Sigmoid colon (tissue), 7 donors: ENCODE data around the gene NOTUM. TPM values are rescaled to one million over a fixed set of nuclear protein-coding genes. Genes with fewer than 3 reads are reported as not detected.

Experiments used
- DNase-seq: peaks from one replicate; pipeline ENCODE4 v3.0.0-alpha.2; 2019
- H3K27ac ChIP-seq, 4 donors: fragments of 200-600 bp; sonication (generic); one replicate each; pipeline ENCODE4 v1.5.1; 2016 to 2019; ENCODE audit warnings: mild to moderate bottlenecking in 1 of 4
- H3K27me3 ChIP-seq, 3 donors: fragments of 200-600 bp; sonication (generic); one replicate each; pipeline ENCODE4 v1.5.1; 2019; ENCODE audit warnings: mild to moderate bottlenecking in 1 of 3
- H3K36me3 ChIP-seq, 4 donors: fragments of 200-600 bp; sonication (generic); one replicate each; pipeline ENCODE4 v1.5.1; 2016 to 2019
- H3K4me1 ChIP-seq, 4 donors: fragments of 200-600 bp; sonication (generic); one replicate each; pipeline ENCODE4 v1.5.1; 2017 to 2019
- H3K4me3 ChIP-seq, 4 donors: fragments of 200-600 bp; sonication (generic); one replicate each; pipeline ENCODE4 v1.5.1; 2017 to 2019; ENCODE audit warnings: mild to moderate bottlenecking in 2 of 4, moderate library complexity in 1 of 4
- H3K9me3 ChIP-seq, 4 donors: fragments of 200-600 bp in 3 of 4; sonication (generic) in 3 of 4; one replicate each; pipeline versions ENCODE4 v1.5.1 to v1.6.1; 2013 to 2019
- CTCF ChIP-seq, 4 experiments: fragments of 450-650 bp in 3 of 4; fragments of 200-600 bp in 1 of 4; IDR thresholded peaks; one replicate each; pipeline ENCODE4 v1.5.1; 2016 to 2019; ENCODE audit warnings: antibody characterized with exemption in 4 of 4, mild to moderate bottlenecking in 3 of 4, moderate library complexity in 2 of 4
- EP300 ChIP-seq, 4 donors: sonication (generic); formaldehyde crosslinking; IDR thresholded peaks; one replicate each; pipeline ENCODE4 v1.6.1; 2017; ENCODE audit warnings: antibody characterized with exemption in 4 of 4
- POLR2A ChIP-seq, 2 donors: fragments of 450-650 bp; IDR thresholded peaks; one replicate each; pipeline ENCODE4 v1.6.1; 2016; ENCODE audit warnings: antibody characterized with exemption in 2 of 2, mild to moderate bottlenecking in 2 of 2, moderate library complexity in 2 of 2
- POLR2AphosphoS5 ChIP-seq, 4 donors: sonication (generic); formaldehyde crosslinking; IDR thresholded peaks; one replicate each; pipeline ENCODE4 v1.6.1; 2017; ENCODE audit warnings: antibody characterized with exemption in 4 of 4
- WGBS, 2 donors: extraction: QIAGEN DNeasy Blood & Tissue Kit; methylation state at CpG; one replicate each; pipeline ENCODE4 v1.1.7; 2013; 5-methylcytosine and 5-hydroxymethylcytosine counted together
- intact Hi-C: fragments of 100-400 bp; cut with DNase I; formaldehyde crosslinking; loops from one replicate; pipeline ENCODE4 v1.15.1; 2023
- polyA plus RNA-seq, 3 donors: library from polyadenylated mRNA; stranded (reverse); fragments of 200-250 nt; gene quantifications; one replicate each; pipeline ENCODE4 v1.2.3, GENCODE V29; 2013
- total RNA-seq, 4 donors: library from RNA; depleted of rRNA; stranded (reverse); fragments of >200 nt; gene quantifications; one replicate each; pipeline ENCODE4 v1.1.0, GENCODE V29; 2016
- donor health status: healthy with polysubstance abuse.
- donor health status: Bipolar disorder and iron deficiency.
- donor health status: healthy.

Gene NOTUM
- total and polyA plus RNA-seq, 7 donors, result 0.22 TPM; not detected in 6

- Histone ChIP-seq H3K27ac (no peak overlapping the region), H3K4me3 (no peak overlapping the region), H3K27me3 (no peaks in the 10 kb centered on the region), H3K36me3 (peaks cover 0 to 9% (median 0%) of the 10 kb centered on the region in 4 donors), H3K9me3 (no peaks in the 10 kb centered on the region), H3K4me1 (peaks cover 0 to 15% (median 10%) of the 10 kb centered on the region in 4 donors)
- intact Hi-C loops, result no loop called here
- TF ChIP-seq CTCF (IDR thresholded peaks at IDR 0.05), result no peak
- no peak for TF ChIP-seq POLR2A (IDR thresholded peaks at IDR 0.05)
- no peak for TF ChIP-seq POLR2AphosphoS5 (IDR thresholded peaks at IDR 0.05)
- no peak for TF ChIP-seq EP300 (IDR thresholded peaks at IDR 0.05)
- DNase-seq, result no peak
- 95% methylated on average over 30 of the region's 30 CpGs for WGBS, 2 donors
These were observed 35.9 kb upstream of the NOTUM start for GRCh38 chr17:81996757-81997441.

GRCh38 chr17:81996232-81996756 is 35.3 kb upstream of the NOTUM start:
- Histone ChIP-seq H3K36me3 (peaks cover 0 to 9% (median 0%) of the 10 kb centered on the region in 4 donors), H3K27ac (no peak overlapping the region), H3K9me3 (no peaks in the 10 kb centered on the region), H3K4me3 (no peak overlapping the region), H3K27me3 (no peaks in the 10 kb centered on the region), H3K4me1 (peaks cover 0 to 21% (median 16%) of the 10 kb centered on the region in 4 donors)
- TF ChIP-seq EP300 (IDR thresholded peaks at IDR 0.05), result no peak
- no peak for TF ChIP-seq POLR2AphosphoS5 (IDR thresholded peaks at IDR 0.05)
- no peak for TF ChIP-seq CTCF (IDR thresholded peaks at IDR 0.05)
- TF ChIP-seq POLR2A (IDR thresholded peaks at IDR 0.05), result no peak
- no peak for DNase-seq
- 95% methylated on average over 28 of the region's 28 CpGs for WGBS, 2 donors
- intact Hi-C loops, result no loop called here

- peaks cover 0 to 27% (median 19%) of the 10 kb centered on the region in 4 donors for H3K4me1 ChIP-seq
These were observed 34.7 kb upstream of the NOTUM start for GRCh38 chr17:81995463-81996231.

More at GRCh38 chr17:81995463-81996231, 34.7 kb upstream of the NOTUM start:
- 96% methylated on average over 29 of the region's 29 CpGs for WGBS, 2 donors
- no peak overlapping the region for H3K27ac ChIP-seq
- H3K36me3 ChIP-seq, result peaks cover 0 to 9% (median 0%) of the 10 kb centered on the region in 4 donors
- TF ChIP-seq POLR2A (IDR thresholded peaks at IDR 0.05) (no peak), EP300 (IDR thresholded peaks at IDR 0.05) (no peak), POLR2AphosphoS5 (IDR thresholded peaks at IDR 0.05) (no peak), CTCF (IDR thresholded peaks at IDR 0.05) (no peak)
- intact Hi-C loops, result no loop called here
- H3K4me3 ChIP-seq, result no peak overlapping the region
- DNase-seq, result no peak
- H3K27me3 ChIP-seq, result no peaks in the 10 kb centered on the region
- H3K9me3 ChIP-seq, result no peaks in the 10 kb centered on the region
